Left renal pelvis (tissue), 4 donors: ENCODE data around the gene NOTUM. TPM values are rescaled to one million over a fixed set of nuclear protein-coding genes. Genes with fewer than 3 reads are reported as not detected.

Source experiments
- DNase-seq, 4 donors: peaks; one replicate each; pipeline ENCODE4 v3.0.0-alpha.2; 2013; ENCODE audit warnings: low read depth in 4 of 4, low spot score in 3 of 4
- polyA plus RNA-seq, 4 donors: library from polyadenylated mRNA; unstranded; fragments of 120-200 nt; gene quantifications; one replicate each; pipeline ENCODE4 v1.2.1, GENCODE V29; 2013; ENCODE audit not compliant: insufficient read length in 4 of 4

Gene NOTUM
- polyA plus RNA-seq, 4 donors: 0.30 to 3.0 (median 2.4) TPM

GRCh38 chr17:81978524-81979298, 17.7 kb upstream of the NOTUM start:
- DNase-seq: no peak

DNA sequence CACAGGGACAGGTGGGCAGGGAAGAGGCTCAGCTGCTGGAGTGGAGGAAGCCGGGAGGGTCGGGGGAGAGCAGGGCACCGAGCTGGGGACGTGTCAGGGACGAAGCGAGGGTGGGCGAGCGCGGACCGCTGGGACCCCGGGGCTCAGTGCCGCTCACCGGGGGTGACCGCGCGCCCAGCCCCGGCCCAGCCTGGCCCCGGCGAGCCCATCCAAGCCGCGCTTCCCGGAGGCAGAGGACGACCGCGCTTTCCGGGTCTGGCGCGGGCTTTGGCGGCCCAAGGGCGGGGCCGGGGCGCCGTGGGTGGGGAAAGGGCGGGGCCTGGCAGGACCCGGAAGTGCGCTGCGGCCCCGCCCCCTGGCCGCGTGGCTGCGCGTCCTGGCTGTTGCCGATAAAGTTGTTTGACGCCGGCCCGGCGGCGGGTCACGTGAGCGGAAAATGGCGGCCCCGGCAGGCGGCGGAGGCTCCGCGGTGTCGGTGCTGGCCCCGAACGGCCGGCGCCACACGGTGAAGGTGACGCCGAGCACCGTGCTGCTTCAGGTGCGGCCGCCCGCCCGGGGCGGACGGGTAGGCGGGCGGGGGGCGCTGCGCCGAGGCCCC, 16.3 kb upstream of the NOTUM start, which contains the start of gene ASPSCR1:
TSS of gene ASPSCR1 (plus strand) at position 419 of the 598 bp plus-strand sequence. CDS start at position 437, 18 bp downstream.
- DNase-seq: peak; percentile 70 to 84 (median 84)

GRCh38 chr17:81976332-81977210, 15.6 kb upstream of the NOTUM start:
- no peak for DNase-seq

GRCh38 chr17:81973432-81973831, 12.4 kb upstream of the NOTUM start:
- no peak for DNase-seq

- DNase-seq: no peak
Observed at GRCh38 chr17:81968850-81969812, 8.1 kb upstream of the NOTUM start.

DNA sequence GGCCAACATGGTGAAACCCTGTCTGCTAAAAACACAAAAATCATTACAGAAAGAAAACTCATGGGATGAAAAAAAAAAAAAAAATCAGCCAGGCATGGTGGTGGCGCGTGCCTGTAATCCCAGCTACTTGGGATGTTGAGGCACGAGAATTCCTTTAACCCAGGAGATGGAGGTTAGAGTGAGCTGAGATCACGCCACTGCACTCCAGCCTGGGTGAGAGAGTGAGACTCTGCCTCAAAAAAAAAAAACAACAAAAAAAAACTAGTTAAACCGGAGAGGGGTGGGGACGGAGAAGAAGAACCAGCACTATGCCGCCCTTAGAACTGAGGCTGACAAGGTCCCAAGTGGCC, 7.4 kb upstream of the NOTUM start:
- DNase-seq: no peak

- DNase-seq: no peak
Observed at GRCh38 chr17:81967533-81968395, 6.8 kb upstream of the NOTUM start.

DNA sequence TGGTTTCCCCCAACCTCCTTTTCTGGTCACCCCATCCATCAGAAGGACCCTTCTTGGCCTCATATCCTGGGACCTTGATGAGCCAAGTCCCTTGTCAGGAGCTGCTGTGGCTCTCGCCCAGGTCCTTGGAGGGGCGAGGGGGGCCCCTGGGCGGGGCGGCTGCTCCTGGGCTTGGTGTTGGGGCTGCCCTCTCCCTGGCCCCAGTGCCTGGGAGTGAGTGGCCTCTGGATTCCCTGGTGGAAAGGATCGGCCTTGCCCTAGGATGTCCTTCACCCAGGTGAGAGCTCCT, 6.2 kb upstream of the NOTUM start:
- DNase-seq: no peak

DNA sequence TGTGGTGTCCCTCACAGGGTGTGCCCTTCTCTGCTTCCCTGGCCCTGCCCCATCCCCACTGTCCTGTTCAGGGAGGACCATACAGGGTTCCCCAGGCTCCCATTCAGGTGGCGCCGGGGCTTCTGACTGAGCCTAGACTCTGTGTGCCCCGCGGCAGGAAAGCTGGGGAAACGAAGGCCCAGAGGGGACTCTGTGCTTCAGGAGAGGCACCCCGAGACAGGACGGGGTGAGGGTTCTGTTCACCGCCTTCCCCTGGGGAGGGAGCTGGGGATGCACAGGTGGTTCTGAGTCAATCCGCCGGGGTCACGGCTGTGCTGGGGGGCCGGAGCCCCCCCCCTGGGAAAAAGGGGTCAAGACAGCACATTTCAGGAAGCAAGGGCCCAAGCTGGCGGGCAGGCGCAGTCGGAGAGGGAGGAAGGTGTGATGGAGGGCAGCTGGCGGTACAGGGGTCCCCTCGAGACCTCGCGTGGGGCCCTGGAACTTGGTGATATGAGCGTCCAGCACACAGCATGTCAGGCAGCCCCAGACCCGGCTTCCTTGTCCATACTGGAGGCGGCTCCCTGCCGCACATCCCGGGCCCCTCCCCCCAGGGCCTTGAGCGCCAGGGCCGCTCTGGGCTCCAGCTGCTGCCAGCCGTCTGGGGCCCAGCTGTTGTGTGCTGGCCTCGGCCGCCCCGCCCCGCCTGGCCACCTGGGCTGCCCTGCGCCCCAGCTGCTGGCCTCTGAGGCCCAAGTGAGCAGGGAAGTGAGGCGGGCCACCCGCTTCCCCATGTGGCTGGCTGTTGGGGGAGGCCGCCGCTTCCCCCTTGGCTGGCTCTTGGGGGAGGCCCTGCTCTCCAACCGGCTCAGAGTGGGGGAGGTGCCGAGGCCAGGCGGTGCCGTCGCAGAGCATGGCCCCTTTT, 5.6 kb upstream of the NOTUM start:
- DNase-seq: no peak

DNA sequence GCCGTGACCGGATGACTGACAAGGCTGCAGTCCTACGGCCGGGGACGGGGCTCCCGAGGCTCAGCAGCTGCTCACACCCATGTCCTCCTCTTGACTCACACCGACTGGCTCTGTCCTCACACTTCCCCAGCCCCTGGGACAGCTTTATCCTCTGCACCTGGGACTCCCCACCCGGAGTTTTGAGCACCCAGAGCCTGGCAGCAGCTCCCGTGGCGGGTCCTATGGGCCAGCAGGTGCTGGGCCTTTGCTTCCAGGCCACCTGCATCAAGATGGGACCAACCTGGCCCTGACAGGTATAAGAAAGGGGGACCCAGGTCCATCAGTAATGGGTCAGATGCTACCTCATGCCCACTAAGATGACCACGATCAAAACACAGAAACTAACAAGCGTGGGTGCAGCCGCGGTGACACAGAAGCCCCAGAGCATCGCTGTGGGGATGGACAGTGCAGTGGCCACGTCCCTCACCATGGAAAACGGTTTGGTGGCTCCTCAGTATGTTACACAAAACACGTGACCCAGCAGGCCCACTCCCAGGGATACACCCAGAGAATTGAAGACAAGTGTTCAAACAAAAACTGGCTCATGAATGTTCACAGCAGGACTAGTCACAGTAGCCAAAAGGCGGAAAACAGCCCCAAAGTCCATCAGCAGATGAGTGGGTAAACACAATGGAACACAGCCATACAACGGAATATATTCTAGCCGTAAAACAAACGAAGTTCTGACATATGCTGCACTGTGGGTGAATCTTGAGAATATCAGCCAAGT, 3.3 kb upstream of the NOTUM start:
- DNase-seq: no peak

GRCh38 chr17:81962499-81963441, 1.8 kb upstream of the NOTUM start:
- no peak for DNase-seq

GRCh38 chr17:81961521-81962498, 823 bp upstream of the NOTUM start:
- DNase-seq: no peak

DNA sequence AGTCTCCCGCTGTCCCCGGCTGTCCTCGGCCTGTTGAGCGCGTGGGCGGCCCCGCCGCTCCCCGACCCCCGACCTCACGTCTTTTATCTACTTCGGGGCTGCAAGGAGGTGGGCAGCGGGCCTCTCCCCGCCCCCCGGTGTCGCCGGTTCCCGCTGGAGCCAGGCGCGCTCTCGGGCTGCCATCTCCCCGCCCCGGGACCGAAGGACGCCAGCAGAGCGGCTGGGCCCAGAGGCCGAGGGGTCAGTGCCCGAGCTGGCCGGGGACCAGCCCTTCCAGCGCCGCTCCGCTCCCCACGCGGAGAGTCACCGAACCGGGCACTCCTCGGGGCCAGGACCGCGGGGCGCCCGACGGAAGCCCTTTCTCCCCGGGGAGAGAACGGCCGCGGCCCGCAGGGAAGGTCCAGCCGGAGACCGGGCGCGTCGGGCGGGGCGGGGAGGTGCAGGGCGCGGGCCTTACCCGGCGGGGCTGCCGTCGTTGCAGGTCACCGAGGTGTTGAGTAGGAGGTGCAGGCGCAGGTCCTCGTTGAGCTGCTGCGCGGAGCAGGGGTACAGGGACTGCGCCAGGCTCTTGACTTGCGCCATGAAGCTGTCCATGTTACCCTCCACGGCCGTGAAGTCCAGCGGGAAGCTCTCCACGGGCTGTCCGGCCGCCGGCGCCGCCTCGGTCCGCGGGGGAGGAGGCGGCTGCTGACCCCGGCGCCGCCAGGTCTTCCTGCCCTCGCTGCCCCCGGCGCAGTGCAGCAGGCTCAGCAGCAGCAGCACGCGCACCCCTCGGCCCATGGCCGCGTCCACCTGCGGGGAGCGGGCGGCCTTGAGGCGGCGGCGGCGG, 643 bp downstream of the NOTUM start:
- DNase-seq: no peak

DNA sequence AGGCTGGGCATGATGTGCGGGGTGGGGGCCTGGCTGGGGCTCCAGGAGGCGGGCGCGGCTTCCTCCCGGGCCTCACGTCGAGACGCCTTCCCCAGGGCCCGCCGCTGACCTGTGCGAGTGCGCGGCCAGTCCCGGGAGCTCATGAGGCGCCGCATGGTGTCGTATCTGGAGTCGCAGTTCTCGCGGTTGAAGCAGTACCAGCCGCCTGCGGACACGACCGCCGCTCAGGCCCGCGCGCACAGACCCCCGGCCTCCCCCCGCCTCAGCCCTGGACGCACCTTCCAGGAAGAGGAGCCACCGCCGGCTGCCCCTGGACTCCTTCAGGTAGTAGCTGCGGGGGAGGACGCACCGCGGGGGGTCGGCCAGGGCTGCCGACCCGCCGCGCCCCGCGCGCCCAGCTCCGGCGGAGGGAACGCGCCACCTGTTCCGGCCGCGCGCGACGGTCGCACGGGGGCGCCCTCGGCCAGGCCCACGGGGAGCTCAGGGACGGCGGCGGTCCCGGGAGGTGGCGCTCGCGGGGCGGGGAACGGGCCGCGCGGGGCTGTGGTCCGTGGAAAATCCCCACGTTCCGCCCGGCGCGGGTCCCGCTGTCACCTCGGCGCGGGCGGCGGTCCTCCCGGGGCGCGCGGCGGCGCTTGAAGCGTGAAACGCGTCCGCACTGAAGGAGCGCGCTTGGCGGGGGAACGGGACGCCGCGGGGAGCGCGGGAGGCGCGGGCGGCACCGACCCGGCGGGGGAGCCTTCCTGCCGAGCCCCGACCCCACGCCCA, 1.4 kb downstream of the NOTUM start:
- no peak for DNase-seq
